Fibroblast of pulmonary artery (primary cell): ENCODE data around the gene PPIA.
"Not testable (repeated sequence)": the region's sequence is repeated elsewhere in the genome, so short reads cannot be mapped to it uniquely, and the experiment has no call there.

Experiments
- DNase-seq: peaks from one replicate; pipeline ENCODE4 v3.0.0-alpha.2; 2010; ENCODE audit warnings: low read depth
- H3K4me3 ChIP-seq: replicated peaks from 2 replicates; pipeline ENCODE4 v1.5.1; 2011; ENCODE audit warnings: low read depth, mild to moderate bottlenecking, control low read depth, low read length, moderate library complexity
- TF ChIP-seq, protein P1 (sequence below): IDR thresholded peaks from 2 replicates; pipeline ENCODE4 v1.5.1; 2011; ENCODE audit warnings: mild to moderate bottlenecking, control low read depth, low read length, inconsistent platforms; ENCODE audit errors: missing control alignments

Gene PPIA

GRCh38 chr7:44768628-44769371 is 27.7 kb upstream of the PPIA start:
- no peak overlapping the region for H3K4me3 ChIP-seq

GRCh38 chr7:44769376-44769775 is 27.1 kb upstream of the PPIA start:
- TF ChIP-seq, protein P1, sequence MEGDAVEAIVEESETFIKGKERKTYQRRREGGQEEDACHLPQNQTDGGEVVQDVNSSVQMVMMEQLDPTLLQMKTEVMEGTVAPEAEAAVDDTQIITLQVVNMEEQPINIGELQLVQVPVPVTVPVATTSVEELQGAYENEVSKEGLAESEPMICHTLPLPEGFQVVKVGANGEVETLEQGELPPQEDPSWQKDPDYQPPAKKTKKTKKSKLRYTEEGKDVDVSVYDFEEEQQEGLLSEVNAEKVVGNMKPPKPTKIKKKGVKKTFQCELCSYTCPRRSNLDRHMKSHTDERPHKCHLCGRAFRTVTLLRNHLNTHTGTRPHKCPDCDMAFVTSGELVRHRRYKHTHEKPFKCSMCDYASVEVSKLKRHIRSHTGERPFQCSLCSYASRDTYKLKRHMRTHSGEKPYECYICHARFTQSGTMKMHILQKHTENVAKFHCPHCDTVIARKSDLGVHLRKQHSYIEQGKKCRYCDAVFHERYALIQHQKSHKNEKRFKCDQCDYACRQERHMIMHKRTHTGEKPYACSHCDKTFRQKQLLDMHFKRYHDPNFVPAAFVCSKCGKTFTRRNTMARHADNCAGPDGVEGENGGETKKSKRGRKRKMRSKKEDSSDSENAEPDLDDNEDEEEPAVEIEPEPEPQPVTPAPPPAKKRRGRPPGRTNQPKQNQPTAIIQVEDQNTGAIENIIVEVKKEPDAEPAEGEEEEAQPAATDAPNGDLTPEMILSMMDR, result no peak
- no peak for DNase-seq
- no peak overlapping the region for H3K4me3 ChIP-seq

More at GRCh38 chr7:44768628-44769371, 27.7 kb upstream of the PPIA start:
- no peak for DNase-seq
- TF ChIP-seq, protein P1, result no peak

- DNase-seq, result peak; percentile 53
- H3K4me3 ChIP-seq, result no peak overlapping the region
Measured at GRCh38 chr7:44769776-44770294, 26.6 kb upstream of the PPIA start.

GRCh38 chr7:44771358-44771757 is 25.1 kb upstream of the PPIA start:
- TF ChIP-seq, protein P1, result no peak
- H3K4me3 ChIP-seq, result no peak overlapping the region
- no peak for DNase-seq

More at GRCh38 chr7:44769776-44770294, 26.6 kb upstream of the PPIA start:
- TF ChIP-seq, protein P1, result no peak

GRCh38 chr7:44772440-44772839 is 24.0 kb upstream of the PPIA start:
- no peak for DNase-seq
- TF ChIP-seq, protein P1, result no peak
- no peak overlapping the region for H3K4me3 ChIP-seq

- TF ChIP-seq, protein P1, result no peak
- DNase-seq, result no peak
- H3K4me3 ChIP-seq, result no peak overlapping the region
Measured at GRCh38 chr7:44772867-44773266, 23.6 kb upstream of the PPIA start.

DNA sequence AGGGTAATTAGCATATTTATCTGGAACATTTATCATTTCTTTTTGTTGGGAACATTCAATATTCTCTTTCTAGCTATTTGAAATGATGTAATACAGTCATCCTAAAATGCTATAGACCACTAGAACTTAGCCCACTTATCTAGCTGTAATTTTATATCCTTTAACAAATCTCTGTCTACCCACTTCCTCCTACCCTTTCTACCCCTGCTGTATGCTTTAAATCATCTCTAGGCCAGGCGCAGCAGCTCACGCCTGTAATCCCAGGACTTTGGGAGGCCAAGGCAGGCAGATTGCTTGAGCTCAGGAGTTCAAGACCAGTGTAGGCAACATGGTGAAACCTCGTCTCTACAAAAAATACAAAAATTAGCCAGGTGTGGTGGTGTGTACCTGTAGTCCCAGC is 22.0 kb upstream of the PPIA start:
- not testable (repeated sequence) for DNase-seq, H3K4me3 ChIP-seq
